HG03025 (cell line): ENCODE data around the gene GASK1B.
A peak's percentile ranks its signal among the peaks of the same experiment; 100 is the strongest.

ENCODE experiments used
- ATAC-seq: cut with Tn5 transposase; IDR thresholded peaks from one replicate; pipeline ENCODE4 v1.9.1; 2021; ENCODE audit warnings: mild to moderate bottlenecking, moderate library complexity; ENCODE audit not compliant: unreplicated experiment, low FRiP score

Gene GASK1B

DNA sequence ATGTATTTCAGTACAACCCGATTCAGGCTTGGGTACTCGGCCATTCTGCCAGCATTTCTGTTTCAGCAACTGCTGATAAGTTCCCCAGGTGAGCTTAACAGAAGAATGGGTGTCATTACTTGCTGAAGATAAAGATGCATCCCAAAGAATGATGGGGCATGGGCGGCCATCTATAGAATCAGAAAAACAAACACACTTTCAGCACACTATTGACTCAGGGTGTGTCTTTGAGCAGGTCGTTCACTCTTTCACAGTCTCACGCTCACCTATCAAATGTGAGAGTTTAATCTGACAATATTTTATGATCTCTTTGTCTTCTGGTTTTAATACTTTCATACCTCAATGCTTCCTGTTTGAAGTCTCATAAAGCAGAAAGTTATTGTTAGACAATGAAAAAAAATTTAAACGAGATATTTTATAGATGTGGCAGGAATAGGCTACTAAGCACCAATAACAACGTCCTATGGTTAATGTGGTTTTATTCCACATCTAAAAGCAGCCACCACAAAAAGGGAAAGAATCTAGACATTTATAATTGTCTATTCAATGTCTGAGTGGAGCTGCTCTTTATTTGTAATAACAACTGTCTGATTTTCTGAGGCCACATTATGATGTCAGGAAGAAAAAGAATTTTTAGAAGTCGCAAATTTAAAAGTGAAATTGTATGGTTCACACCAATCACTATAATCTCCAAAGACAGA is 17.0 kb downstream of the GASK1B start:
- no peak for ATAC-seq

- ATAC-seq = no peak
Measured at GRCh38 chr4:158147151-158147550, 25.7 kb downstream of the GASK1B start.

DNA sequence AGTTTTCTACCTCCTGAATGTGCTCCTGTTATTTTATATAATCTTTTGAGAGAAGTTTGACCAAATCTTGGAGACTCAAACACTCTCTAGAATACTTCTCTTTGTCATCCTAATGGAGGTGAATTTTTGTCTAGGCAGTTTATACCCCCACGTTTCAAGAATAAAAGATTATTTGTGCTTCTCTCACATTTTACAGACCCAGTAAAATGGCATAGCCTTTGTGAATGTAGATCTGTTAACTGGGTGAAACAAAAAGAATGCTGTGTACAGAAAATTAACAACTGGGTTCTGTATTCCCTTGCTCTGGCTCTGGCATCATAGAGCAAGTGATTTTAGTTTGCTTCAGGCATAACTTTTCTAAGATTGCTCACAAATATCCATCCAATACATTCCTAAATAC is 26.1 kb downstream of the GASK1B start:
- ATAC-seq = no peak

GRCh38 chr4:158139086-158139485 is 33.7 kb downstream of the GASK1B start:
- no peak for ATAC-seq

DNA sequence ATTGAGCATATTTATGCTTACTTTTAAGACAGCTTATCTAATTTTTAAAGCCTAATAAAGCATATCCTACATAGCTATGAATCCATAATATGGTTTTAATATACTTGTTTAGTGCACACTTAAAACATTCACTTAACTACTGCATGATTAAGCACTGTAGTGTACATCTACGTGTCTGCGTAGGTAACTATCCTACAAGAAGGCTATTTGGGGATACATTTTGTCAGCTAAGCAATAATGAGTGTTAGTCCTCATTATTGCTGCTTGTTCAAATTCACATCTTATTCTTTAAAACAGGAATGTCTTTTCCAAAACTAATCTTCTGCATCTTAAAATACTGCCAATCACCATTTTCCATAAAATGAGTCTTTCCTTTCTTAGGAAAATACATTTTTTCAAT is 38.6 kb downstream of the GASK1B start:
- ATAC-seq = no peak

DNA sequence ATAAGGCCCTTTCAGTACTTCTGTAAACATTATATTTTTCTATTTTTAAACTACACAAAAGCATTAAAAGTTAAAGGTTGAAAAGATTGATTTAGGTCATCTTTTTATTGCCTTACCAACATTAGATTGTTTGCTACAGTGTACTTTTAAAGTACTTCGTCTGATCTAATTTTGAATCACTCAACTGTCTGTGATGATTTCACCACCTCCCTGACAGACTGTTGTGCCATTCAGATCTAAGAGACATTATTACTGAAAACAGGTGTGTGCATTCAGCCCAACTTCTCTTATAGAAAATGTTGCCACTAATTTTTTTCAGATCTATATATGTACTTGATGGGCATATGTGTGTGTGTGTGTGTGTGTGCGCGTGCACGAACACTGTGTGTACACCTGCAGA is 39.3 kb downstream of the GASK1B start:
- ATAC-seq = no peak

DNA sequence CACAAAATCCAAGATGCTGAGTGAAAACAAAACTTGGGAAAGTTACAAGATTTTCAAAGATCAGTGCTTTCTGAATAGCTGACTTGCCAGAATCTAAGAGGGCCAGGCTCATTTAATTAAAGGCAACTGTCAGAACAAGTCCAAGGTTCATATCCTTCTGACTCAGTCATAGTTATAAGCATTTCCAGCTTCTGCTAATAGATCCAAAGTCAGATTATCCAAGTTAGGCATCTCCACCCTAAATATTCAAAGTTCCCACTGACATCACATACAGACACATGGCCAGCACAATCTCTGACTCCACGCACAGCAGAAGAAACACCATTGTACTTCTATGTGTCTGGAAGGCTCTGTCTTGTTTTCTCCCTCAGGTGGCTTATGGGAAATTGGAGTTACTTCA is 41.8 kb downstream of the GASK1B start:
- ATAC-seq = no peak

- no peak for ATAC-seq
Measured at GRCh38 chr4:158130204-158130603, 42.6 kb downstream of the GASK1B start.

DNA sequence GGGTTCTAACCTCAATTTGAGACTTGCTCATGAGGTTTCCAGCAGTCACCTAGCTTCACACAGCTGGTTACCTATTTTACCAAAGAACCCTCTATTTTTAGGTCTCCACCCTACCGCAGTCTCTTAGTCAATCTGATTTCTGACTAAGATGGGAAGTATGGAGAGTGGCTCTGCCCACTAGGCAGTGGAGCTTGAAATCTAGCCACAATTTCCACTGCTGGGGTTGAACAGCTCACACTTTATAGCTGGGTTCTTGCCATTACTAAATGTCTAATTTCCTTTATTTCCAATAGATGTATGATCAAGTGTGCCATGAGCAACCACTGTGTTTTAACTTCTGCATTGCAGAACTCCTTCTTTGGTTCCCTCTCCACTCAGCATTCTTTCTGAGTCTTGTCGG is 43.1 kb downstream of the GASK1B start:
- ATAC-seq = peak; percentile 89

DNA sequence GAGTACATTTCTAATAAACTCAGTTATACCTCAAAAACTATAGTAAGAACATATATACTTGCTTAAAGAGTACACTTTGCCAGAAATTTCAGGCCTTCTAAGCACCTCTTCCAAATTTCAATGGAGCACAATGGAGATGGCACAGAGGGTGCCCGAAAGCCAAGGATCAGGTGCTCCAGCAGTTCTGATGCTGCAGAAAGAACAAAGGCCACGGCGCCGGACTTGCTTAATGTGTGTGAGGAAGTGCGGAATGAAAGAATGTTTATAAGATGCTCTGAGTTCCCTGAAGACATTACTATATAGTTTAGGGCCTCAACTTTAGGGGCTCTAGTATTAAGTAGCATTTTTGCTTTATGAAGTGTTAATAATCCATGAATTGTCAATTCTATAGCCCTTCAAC is 44.3 kb downstream of the GASK1B start:
- no peak for ATAC-seq

DNA sequence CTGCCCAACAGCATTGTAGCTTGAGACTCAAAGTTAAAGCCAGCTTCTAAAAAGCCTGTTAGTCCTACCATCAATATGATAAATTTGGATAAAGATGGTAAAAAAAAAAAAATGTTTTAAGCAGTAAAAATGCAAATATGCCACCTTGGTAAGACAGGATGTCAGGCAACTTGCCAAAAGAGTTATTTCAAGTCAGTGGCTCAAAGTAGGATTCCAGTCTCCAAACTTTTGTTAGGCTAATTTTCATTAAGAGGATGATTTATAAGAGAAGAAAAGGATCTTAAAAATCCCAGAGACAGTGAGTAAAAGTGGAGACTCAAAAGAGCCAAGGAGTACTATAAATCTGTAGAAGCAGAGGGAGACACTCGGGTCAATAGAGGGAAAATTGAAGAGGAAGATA is 47.5 kb downstream of the GASK1B start:
- no peak for ATAC-seq
